Lung microvascular endothelial cell (primary cell): Measurements from ENCODE around the gene SLFN12L. TPM values are rescaled to one million over a fixed set of nuclear protein-coding genes. Genes with fewer than 3 reads are reported as not detected.
"Not testable (repeated sequence)": the region's sequence is repeated elsewhere in the genome, so short reads cannot be mapped to it uniquely, and the experiment has no call there.

Experiments
- DNase-seq, 2 donors: peaks; one replicate each; pipeline versions ENCODE4 v3.0.0 to v3.0.0-alpha.2; 2010; ENCODE audit warnings: low read depth in 2 of 2
- total RNA-seq: library from RNA; depleted of rRNA; stranded (reverse); fragments of >200 nt; gene quantifications from 2 replicates; pipeline ENCODE4 v1.2.1, GENCODE V29; 2014

Gene SLFN12L
- 0.20 TPM in 1 of 2 replicates, not detected in the other for total RNA-seq

GRCh38 chr17:35537601-35538141, at the start of gene SLFN12L:
Gene SLFN12L, minus strand, starts transcription at chr17:35537678. Its CDS starts 15,314 bp downstream, at chr17:35522364.
- DNase-seq, result no peak

- DNase-seq, result no peak
Measured at GRCh38 chr17:35586569-35587073, 49.1 kb upstream of the SLFN12L start.

- DNase-seq, result no peak
Measured at GRCh38 chr17:35584061-35584460, 46.6 kb upstream of the SLFN12L start.

- no peak for DNase-seq
Measured at GRCh38 chr17:35578929-35579432, 41.5 kb upstream of the SLFN12L start.

- peak; percentile 86 to 90 for DNase-seq
Measured at GRCh38 chr17:35578197-35578928, 40.9 kb upstream of the SLFN12L start, which contains the start of gene PEX12. Gene PEX12, minus strand, starts transcription at chr17:35578571. Its CDS starts 550 bp downstream, at chr17:35578021.

- DNase-seq, result peak; percentile 36 to 46
Measured at GRCh38 chr17:35577830-35578196, 40.3 kb upstream of the SLFN12L start.

GRCh38 chr17:35575759-35576158, 38.3 kb upstream of the SLFN12L start:
- no peak for DNase-seq

- DNase-seq, result no peak
Measured at GRCh38 chr17:35569405-35569804, 31.9 kb upstream of the SLFN12L start.

GRCh38 chr17:35568561-35568960, 31.1 kb upstream of the SLFN12L start:
- peak; percentile 47 to 70 for DNase-seq

- DNase-seq, result no peak
Measured at GRCh38 chr17:35566968-35567367, 29.5 kb upstream of the SLFN12L start.

- not testable (repeated sequence) for DNase-seq
Measured at GRCh38 chr17:35563181-35563580, 25.7 kb upstream of the SLFN12L start.

GRCh38 chr17:35560703-35561102, 23.2 kb upstream of the SLFN12L start, which contains the start of gene SLFN14:
Gene SLFN14, minus strand, starts transcription at chr17:35560819. Its CDS starts 2,757 bp downstream, at chr17:35558062.
- no peak for DNase-seq

GRCh38 chr17:35559495-35560210, 22.2 kb upstream of the SLFN12L start:
- peak in 1 of 2 donors; percentile 18 for DNase-seq

- DNase-seq, result no peak
Measured at GRCh38 chr17:35557353-35557752, 19.9 kb upstream of the SLFN12L start.

GRCh38 chr17:35555691-35556090, 18.2 kb upstream of the SLFN12L start:
- no peak for DNase-seq

GRCh38 chr17:35554668-35555067, 17.2 kb upstream of the SLFN12L start:
- DNase-seq, result no peak

- no peak for DNase-seq
Measured at GRCh38 chr17:35553310-35553709, 15.8 kb upstream of the SLFN12L start.

GRCh38 chr17:35548978-35549377, 11.5 kb upstream of the SLFN12L start:
- DNase-seq, result no peak

- no peak for DNase-seq
Measured at GRCh38 chr17:35548208-35548810, 10.8 kb upstream of the SLFN12L start.

GRCh38 chr17:35546487-35546886, 9.0 kb upstream of the SLFN12L start:
- no peak for DNase-seq

- no peak for DNase-seq
Measured at GRCh38 chr17:35545150-35545549, 7.7 kb upstream of the SLFN12L start.

GRCh38 chr17:35543856-35544255, 6.4 kb upstream of the SLFN12L start:
- peak; percentile 37 to 64 for DNase-seq
